ENCODE data around the gene PLGRKT. TPM values are rescaled to one million over a fixed set of nuclear protein-coding genes. Genes with fewer than 3 reads are reported as not detected.
A peak's percentile ranks its signal among the peaks of the same experiment; 100 is the strongest.

The PLGRKT gene
- total RNA-seq, 2 donors from 2014 or later: 21.0 to 31.1 TPM

DNA sequence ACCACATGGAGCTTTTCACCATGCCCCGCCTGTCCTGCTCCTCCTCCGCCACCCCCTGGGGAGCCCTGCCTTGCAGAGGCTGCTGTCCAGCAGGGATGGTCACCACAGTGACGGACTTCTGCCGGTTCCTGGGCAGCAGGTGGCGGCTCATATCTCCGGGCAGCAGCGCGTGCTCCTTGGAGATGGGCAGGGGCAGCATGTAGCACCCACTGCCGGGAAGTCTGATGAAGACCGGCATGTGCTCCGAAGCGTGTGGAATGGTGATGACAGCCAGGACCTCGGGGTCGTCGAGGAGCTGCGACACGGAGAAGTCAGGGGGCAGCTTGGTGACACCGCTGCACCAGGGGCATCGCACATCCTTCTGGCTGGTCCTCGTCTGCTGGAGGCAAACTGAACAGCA is 19.2 kb downstream of the PLGRKT start:
- no peaks in the 10 kb centered on the region for H3K4me1 ChIP-seq (ENCODE audit: control insufficient read depth, insufficient read depth, low read length)
- H3K4me3 ChIP-seq (ENCODE audit: low read length): no peak overlapping the region
- H3K9ac ChIP-seq (ENCODE audit: extremely low read depth, low read length, poor library complexity, severe bottlenecking): no peak overlapping the region
- H3K27me3 ChIP-seq (ENCODE audit: control insufficient read depth, insufficient read depth, low read length, poor library complexity, severe bottlenecking): no peaks in the 10 kb centered on the region
- Mint-ChIP-seq H3K4me1 (no peaks in the 10 kb centered on the region), H3K27ac (no peak overlapping the region), H3K9me3 (no peaks in the 10 kb centered on the region), H3K36me3 (ENCODE audit: low read depth) (peaks cover 12% of the 10 kb centered on the region), H3K4me3 (no peak overlapping the region), H3K27me3 (ENCODE audit: insufficient read depth) (no peaks in the 10 kb centered on the region)
- WGBS, 2 experiments (ENCODE audit: insufficient coverage in 1 of 2, insufficient read length in 1 of 2): 93 to 98% methylated on average over 18 to 20 of the region's 20 CpGs
- H3K27ac ChIP-seq (ENCODE audit: low read depth, low read length): no peak overlapping the region
- no peaks in the 10 kb centered on the region for H3K9me3 ChIP-seq (ENCODE audit: control insufficient read depth, low read length)
- DNase-seq: no peak
- H3K36me3 ChIP-seq (ENCODE audit: control insufficient read depth, insufficient read depth, low read length): no peaks in the 10 kb centered on the region
- TF ChIP-seq, protein P1, sequence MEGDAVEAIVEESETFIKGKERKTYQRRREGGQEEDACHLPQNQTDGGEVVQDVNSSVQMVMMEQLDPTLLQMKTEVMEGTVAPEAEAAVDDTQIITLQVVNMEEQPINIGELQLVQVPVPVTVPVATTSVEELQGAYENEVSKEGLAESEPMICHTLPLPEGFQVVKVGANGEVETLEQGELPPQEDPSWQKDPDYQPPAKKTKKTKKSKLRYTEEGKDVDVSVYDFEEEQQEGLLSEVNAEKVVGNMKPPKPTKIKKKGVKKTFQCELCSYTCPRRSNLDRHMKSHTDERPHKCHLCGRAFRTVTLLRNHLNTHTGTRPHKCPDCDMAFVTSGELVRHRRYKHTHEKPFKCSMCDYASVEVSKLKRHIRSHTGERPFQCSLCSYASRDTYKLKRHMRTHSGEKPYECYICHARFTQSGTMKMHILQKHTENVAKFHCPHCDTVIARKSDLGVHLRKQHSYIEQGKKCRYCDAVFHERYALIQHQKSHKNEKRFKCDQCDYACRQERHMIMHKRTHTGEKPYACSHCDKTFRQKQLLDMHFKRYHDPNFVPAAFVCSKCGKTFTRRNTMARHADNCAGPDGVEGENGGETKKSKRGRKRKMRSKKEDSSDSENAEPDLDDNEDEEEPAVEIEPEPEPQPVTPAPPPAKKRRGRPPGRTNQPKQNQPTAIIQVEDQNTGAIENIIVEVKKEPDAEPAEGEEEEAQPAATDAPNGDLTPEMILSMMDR (conservative IDR thresholded peaks at IDR 0.05): no peak

DNA sequence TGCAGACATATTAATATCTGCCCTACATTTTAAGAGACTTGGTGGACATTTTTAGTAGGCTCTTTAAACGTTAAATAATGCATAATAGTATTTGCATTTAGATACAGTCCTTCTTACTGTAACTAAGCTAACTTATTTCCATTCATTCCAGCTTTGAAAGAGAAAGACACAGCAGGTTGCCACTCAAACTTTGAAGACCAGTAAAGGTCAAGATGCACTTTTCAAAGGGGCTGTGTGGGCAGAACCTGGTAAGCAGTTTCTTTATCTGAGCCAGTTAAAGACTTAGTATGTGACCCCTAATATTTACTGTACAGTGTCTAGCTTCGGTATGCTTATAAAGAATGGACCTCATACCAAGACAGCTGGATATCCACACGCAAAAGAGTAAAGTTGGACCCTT is 20.8 kb downstream of the PLGRKT start:
- no peak for DNase-seq

DNA sequence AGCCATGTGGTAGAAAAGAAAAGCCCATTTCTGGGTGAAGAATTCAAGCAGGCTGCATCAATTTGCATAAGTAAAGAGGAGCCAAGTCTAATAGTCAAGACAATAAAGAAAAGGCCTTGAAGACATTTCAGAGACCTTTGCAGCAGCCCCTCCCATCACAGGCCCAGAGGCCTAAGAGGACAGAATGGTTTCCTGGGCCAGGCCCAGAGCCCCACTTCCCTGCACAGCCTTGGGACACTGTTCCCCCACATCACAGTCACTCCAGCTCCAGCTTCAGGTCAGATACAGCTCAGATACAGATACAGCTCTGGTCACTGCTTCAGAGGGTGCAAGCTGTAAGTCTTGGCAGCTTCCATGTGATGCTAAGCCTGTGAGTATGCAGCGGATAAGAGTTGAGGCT is 29.1 kb downstream of the PLGRKT start:
- Mint-ChIP-seq H3K36me3 (ENCODE audit: low read depth) (peaks cover 24% of the 10 kb centered on the region), H3K4me1 (no peaks in the 10 kb centered on the region), H3K4me3 (no peak overlapping the region), H3K27me3 (ENCODE audit: insufficient read depth) (no peaks in the 10 kb centered on the region), H3K27ac (no peak overlapping the region), H3K9me3 (peaks cover 59% of the 10 kb centered on the region)
- Histone ChIP-seq H3K4me3 (ENCODE audit: low read length) (peak overlapping the region; percentile 24), H3K36me3 (ENCODE audit: control insufficient read depth, insufficient read depth, low read length) (no peaks in the 10 kb centered on the region), H3K9ac (ENCODE audit: extremely low read depth, low read length, poor library complexity, severe bottlenecking) (no peak overlapping the region), H3K27me3 (ENCODE audit: control insufficient read depth, insufficient read depth, low read length, poor library complexity, severe bottlenecking) (no peaks in the 10 kb centered on the region), H3K4me1 (ENCODE audit: control insufficient read depth, insufficient read depth, low read length) (no peaks in the 10 kb centered on the region), H3K27ac (ENCODE audit: low read depth, low read length) (no peak overlapping the region), H3K9me3 (ENCODE audit: control insufficient read depth, low read length) (peaks cover 29% of the 10 kb centered on the region)
- 93% methylated on average over 1 of the region's 1 CpG; no CpG with 5 or more reads in 1 of the 2 experiments for WGBS, 2 experiments (ENCODE audit: insufficient coverage in 1 of 2, insufficient read length in 1 of 2)
- no peak for DNase-seq
- TF ChIP-seq, protein P1 (conservative IDR thresholded peaks at IDR 0.05): no peak

More for the DNA sequence above, 20.8 kb downstream of the PLGRKT start:
- Histone ChIP-seq H3K9ac (ENCODE audit: extremely low read depth, low read length, poor library complexity, severe bottlenecking) (no peak overlapping the region), H3K27me3 (ENCODE audit: control insufficient read depth, insufficient read depth, low read length, poor library complexity, severe bottlenecking) (no peaks in the 10 kb centered on the region), H3K9me3 (ENCODE audit: control insufficient read depth, low read length) (no peaks in the 10 kb centered on the region), H3K36me3 (ENCODE audit: control insufficient read depth, insufficient read depth, low read length) (no peaks in the 10 kb centered on the region), H3K4me1 (ENCODE audit: control insufficient read depth, insufficient read depth, low read length) (no peaks in the 10 kb centered on the region), H3K27ac (ENCODE audit: low read depth, low read length) (no peak overlapping the region), H3K4me3 (ENCODE audit: low read length) (no peak overlapping the region)
- H3K9me3 Mint-ChIP-seq: peaks cover 3% of the 10 kb centered on the region
- peaks cover 12% of the 10 kb centered on the region for H3K36me3 Mint-ChIP-seq (ENCODE audit: low read depth)
- no peaks in the 10 kb centered on the region for H3K4me1 Mint-ChIP-seq
- no peaks in the 10 kb centered on the region for H3K27me3 Mint-ChIP-seq (ENCODE audit: insufficient read depth)
- WGBS, 2 experiments (ENCODE audit: insufficient coverage in 1 of 2, insufficient read length in 1 of 2): 76 to 86% methylated on average over 2 of the region's 3 CpGs
- no peak overlapping the region for H3K27ac Mint-ChIP-seq
- no peak overlapping the region for H3K4me3 Mint-ChIP-seq
- TF ChIP-seq, protein P1 (conservative IDR thresholded peaks at IDR 0.05): no peak

Data from endodermal cell (in vitro differentiated cells).